ENCODE measurements around the gene SEC16A.

The SEC16A gene

GRCh38 chr9:136482793-136483588, at the start of gene SEC16A:
Gene SEC16A (minus strand): TSS chr9:136483040. CDS start chr9:136477615, 5,425 bp downstream.
- DNase-seq = peak; percentile 97

GRCh38 chr9:136531904-136532798, 49.3 kb upstream of the SEC16A start:
- DNase-seq = no peak

- no peak for DNase-seq
Observed at GRCh38 chr9:136531186-136531903, 48.5 kb upstream of the SEC16A start.

GRCh38 chr9:136530461-136531089, 47.7 kb upstream of the SEC16A start:
- DNase-seq = no peak

GRCh38 chr9:136529516-136530460, 46.9 kb upstream of the SEC16A start:
- DNase-seq = no peak

GRCh38 chr9:136528716-136529341, 46.0 kb upstream of the SEC16A start:
- no peak for DNase-seq

- no peak for DNase-seq
Observed at GRCh38 chr9:136527721-136528710, 45.2 kb upstream of the SEC16A start.

- no peak for DNase-seq
Observed at GRCh38 chr9:136527131-136527530, 44.3 kb upstream of the SEC16A start.

- no peak for DNase-seq
Observed at GRCh38 chr9:136526625-136527066, 43.8 kb upstream of the SEC16A start.

- no peak for DNase-seq
Observed at GRCh38 chr9:136525841-136526499, 43.1 kb upstream of the SEC16A start.

- no peak for DNase-seq
Observed at GRCh38 chr9:136525207-136525606, 42.4 kb upstream of the SEC16A start.

- no peak for DNase-seq
Observed at GRCh38 chr9:136522314-136523237, 39.7 kb upstream of the SEC16A start.

GRCh38 chr9:136521537-136521936, 38.7 kb upstream of the SEC16A start:
- DNase-seq = no peak

GRCh38 chr9:136520053-136520540, 37.3 kb upstream of the SEC16A start:
- no peak for DNase-seq

GRCh38 chr9:136519263-136520052, 36.6 kb upstream of the SEC16A start:
- DNase-seq = no peak

- no peak for DNase-seq
Observed at GRCh38 chr9:136518623-136519022, 35.8 kb upstream of the SEC16A start.

- no peak for DNase-seq
Observed at GRCh38 chr9:136517950-136518349, 35.1 kb upstream of the SEC16A start.
